NAMALWA (cell line): ENCODE data around the gene NCOR1.
A peak's percentile ranks its signal among the peaks of the same experiment; 100 is the strongest.
"Not testable (repeated sequence)": the region's sequence is repeated elsewhere in the genome, so short reads cannot be mapped to it uniquely, and the experiment has no call there.

Experiments used
- DNase-seq: peaks from one replicate; pipeline ENCODE4 v3.0.0-alpha.2; 2015; ENCODE audit warnings: low spot score

The NCOR1 gene

DNA sequence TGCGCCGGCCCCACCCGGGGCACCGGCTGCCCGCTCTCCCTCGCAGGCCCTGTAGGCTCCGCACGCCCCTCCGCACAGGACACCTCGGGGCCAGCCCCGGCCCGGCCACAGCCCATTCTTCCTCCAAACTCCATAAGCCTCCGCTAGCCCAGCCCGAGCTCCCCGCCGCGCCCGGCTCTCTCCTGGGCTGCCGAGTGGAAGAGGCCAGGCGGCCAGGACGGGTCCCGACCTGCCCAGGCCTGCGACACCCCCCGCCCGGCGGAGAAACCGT lies 397 bp downstream of the NCOR1 start:
- no peak for DNase-seq

DNA sequence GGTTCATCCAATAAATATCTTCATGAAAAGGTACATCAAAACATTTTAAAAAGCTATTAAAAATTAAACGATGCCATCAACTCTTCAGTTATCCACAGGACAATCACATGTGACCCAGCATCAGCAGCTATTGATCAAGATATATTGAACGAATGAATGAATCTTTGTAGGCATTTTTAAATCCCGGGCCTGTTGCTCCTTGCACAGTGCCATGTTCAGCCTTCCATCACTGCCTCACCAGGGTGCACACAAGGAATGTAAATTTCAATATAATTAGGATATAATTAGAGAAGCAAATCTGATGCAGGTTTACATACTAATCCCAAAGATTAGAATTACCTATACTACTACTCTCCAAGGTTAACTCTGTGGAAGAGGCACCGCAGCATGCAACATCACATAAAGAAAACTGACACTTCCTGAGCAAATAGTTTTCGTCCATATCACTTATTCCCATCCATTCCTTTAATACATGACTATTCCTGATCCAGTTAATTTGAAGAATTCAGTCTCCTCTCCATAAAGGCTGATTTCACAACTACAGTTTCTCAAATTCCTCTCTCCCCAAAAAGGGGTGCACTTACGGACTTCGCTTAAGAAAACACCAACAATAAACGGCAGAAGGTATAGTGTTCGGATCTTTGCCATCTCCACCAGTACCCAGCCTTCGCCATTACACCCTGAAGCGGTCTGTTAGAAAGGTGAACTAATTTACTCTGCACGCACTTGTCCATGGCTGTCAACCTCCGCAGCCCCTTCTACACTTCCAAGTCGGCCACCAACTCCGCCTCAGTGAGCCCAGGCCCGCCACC lies 938 bp downstream of the NCOR1 start:
- DNase-seq = peak; percentile 49

DNA sequence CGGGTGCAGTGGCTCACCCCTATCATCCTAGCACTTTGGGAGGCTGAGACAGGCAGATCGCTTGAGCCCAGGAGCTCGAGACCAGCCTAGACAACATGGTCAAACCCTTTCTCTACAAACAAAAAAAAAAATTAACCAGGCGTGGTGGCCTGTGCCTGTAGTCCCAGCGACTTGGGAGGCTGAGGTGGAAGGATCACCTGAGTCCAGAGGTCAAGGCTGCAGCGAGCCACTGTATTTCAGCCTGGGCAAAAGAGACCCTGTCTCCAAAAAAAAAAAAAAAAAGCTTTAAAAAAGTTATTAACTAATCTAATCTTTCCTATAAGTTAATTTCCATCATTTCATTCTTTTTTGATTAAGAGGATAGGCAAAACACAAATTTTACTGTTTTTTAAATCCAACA lies 2.5 kb downstream of the NCOR1 start:
- DNase-seq = no peak

DNA sequence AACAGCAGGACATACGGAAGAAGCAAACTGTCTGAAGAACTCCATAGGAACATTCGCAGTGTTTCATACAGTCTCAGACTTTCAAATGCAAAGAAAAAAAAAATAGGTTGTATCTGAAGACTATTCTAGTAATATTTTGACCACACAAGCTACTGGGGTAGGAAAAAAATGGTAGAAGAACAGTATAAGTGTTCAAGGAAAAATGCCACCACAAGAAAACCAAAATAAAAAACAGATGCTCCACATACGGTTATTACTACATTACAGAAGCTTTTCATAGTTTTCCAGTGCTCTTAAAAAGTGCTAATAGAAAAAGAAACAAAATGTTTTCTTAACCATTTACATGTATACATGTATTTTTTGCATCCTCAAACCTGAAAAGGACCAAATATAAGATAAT lies 3.7 kb downstream of the NCOR1 start:
- no peak for DNase-seq

DNA sequence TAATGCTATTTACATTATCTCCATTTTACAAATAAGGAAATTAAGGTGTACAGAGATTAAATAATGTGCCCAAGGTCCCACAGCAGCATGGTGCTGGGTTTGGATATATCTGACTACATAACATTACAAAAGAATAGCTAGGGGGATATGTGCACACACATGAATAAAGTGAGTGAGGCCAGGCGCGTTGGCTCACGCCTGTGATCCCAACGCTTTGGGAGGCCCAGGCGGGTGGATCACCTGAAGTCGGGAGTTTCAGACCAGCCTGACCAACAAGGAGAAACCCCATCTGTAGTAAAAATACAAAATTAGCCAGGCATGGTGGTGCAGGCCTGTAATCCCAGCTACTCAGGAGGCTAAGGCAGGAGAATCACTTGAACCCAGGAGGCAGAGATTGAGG lies 10.6 kb downstream of the NCOR1 start:
- not testable (repeated sequence) for DNase-seq

DNA sequence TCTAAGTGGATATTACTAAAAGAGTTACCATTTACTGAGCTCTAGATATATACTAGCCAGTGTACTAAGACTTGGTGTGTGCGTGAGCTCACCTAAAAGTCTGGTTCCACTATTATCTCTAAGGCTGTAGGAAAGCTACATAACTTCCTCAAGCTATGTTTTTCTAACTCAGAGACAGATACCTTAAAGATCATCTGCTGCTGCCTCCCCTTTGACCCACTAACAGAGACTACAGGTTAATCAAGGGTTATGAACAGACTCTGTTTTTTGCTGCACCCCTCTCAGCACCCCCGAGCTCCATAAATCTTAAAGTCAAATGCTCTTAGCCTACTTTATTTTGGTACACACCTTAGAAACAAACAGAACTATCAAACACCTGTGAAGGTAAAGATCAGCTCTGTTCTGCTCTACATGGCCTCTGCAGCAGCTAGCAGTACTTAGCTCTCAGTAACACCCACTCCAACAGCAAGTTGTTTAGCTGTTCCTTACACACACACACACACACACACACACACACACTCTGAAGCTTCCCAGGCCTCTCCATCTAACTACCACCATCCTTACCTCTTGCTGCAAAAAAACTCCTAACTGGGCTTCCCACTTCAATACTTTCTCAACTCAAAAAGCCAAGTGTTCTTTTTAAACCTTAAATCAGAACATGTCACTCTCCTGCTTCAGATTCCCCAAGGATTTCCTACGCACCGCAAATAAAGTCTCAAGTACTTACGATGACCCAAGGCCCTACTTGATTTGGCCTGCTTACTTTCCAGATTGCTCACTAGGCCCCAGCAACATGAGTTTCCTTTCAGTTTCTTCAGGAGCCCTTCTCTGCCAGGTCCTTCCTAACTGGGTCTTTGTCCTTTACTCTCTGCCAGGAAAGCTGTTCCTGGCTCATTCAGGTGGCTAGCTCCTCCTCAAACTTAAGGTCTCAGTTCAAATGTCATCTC lies 12.5 kb downstream of the NCOR1 start:
- DNase-seq = not testable (repeated sequence)

DNA sequence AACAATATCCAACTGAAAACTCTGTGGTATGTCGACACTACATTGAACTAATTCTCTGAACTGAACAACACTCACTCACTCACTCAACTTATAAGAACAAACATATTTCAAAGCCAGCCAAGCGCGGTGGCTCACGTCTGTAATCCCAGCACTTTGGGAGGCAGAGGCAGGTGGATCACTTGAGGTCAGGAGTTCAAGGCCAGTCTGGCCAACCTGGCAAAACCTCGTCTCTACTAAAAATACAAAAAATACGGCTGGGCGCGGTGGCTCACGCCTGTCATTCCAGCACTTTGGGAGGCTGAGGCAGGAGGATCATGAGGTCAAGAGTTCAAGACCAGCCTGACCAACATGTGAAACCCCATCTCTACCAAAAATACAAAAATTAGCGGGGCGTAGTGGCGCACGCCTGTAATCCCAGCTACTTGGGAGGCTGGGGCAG lies 13.6 kb downstream of the NCOR1 start:
- DNase-seq = not testable (repeated sequence)

DNA sequence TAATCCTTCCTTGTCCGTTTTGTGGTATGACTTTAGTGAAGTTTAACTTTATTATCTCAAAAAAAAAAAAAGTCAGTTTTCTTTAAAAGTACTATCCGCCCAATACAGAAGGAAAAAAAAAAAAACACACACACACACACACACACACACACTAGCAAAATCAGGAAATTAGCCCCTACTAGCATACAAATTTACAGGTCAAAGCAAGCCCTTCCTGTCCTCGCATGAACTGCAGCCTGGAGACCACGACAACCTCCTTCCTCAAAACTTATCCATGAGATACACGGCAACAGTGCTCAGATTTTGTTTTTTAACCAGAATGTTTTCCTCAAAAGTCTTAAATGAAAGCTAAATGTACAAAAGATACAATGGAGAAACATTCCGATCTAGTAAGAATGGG lies 16.2 kb downstream of the NCOR1 start:
- peak; percentile 22 for DNase-seq

DNA sequence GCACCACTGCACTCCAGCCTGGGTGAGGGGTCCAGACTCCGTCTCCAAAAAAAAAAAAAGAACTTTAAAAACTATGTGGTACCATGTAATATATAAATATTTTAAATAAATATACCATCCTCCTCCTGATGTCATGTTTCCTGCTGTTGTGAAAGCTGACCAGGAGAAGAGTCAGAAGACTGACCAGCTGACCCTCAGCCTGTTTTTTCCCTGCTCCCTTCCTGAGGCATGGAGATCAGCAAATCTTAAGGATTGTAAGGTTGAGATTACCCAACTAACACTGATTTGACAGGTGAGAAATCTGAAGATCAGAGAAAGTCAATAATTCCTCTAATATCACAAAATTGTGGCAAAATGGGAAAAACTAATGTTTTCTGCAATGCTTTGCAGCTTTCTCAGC lies 18.1 kb downstream of the NCOR1 start:
- no peak for DNase-seq

DNA sequence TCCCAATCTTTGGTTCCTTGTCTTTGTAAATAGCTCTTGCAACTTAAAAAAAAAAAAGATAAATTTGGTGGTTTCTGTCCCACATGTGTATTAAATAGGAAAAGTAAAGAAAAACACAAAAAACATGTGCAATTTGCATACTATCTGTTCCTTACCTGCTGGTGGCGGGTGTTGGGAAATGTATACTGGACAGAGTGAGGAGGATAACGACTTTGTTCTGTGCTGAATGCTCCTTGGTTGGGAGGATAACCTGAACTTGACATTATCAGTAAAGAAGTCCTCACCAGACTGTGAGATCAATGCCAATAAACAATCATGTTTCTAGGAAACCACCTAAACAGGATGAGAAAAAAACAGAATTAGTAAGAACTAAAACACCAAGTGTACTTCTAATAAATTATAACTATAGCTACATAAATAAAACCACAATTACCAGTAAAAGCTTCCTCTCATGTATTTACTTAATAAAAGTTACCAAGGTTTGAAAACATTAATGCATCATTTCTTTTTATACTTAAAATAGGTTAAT lies 21.0 kb downstream of the NCOR1 start:
- DNase-seq = not testable (repeated sequence)

DNA sequence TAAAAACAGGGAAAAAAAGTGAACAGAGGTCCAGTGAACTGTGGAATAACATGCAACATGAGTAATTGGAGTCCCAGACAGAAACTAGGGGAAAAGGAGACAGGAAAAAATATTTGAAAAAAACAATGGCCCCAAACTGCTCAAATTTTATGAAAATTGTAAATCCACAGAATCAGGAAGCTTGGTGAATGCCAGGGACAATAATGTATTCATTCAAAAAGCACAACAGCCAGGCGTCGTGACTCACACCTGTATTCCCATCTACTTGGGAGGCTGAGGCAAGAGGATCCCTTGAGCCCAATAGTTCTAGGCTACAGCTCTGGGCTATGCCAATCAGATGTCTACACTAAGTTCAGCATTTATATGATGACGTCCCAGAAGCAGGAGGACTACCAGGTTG lies 23.7 kb downstream of the NCOR1 start:
- DNase-seq = no peak

DNA sequence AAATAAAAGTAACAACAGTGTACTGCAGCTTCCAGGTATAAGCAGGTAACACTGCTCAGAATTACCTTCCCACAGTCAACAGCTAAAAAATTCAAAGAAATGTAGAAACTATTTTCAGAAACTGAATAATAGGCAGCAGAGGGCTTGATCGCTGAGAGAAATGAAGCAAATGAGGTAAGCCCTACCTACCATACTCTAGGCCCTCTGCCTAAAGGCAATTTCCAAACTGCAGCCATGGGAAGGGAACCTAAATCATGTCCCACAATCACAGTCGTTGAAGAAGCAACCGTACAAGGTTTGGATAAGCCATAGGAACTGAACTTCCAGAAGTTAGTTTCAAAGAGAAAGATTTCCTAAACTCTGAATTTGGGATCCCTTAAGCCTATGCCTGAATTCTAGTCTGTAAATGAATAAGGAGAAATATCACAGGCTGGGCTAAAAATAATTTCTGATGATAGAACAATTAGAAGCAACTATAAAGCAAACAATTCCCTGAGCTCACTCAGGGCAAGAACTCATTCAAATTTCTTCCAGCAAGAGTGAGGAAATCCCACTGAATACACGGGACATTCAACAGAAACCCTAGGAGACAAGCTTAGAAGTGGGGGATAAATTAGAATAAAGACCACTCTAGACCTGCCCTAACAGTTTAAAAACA lies 24.5 kb downstream of the NCOR1 start:
- no peak for DNase-seq

DNA sequence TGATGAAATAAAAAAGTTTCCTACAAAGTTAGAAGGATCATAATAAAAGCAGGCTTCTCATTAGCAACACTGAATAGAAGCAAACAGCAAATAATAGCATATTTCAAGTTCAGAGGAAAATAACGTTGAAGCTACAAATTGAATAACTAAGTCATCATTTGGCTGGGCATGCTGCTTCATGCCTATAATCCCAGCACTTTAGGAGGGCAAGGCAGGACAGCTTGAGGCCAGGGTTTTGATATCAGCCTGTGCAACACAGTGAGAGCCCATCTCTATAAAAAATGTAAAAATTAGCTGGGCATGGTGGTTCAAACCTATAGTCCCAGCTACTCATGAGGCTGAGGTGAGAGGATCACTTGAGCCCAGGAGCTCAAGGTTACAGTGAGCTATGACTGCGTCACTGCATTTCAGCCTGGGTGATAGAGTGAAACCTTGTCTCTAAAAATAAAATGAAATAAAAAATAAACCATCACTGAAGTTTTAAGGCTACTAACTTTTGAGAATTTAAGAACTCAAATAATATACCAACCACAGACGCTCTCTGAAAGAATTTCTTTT lies 25.5 kb downstream of the NCOR1 start:
- DNase-seq = no peak

DNA sequence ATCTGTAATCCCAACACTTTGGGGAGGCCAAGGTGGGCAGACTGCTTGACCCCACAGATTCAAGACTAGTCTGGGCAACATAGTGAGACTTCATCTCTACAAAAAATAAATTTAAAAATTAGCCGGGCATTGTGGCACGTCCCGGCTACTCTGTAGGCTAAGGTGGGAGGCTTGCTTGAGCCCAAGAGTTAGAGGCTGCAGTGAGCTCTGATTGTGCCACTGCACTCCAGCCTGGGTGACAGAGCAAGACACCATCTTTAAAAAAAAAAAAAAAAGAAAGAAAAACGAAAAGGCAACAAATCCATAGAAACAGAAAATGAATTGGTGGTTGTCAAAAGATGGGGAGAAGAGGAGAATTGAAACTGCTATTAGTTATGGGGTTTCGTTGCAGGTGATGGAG lies 27.7 kb downstream of the NCOR1 start:
- DNase-seq = no peak

DNA sequence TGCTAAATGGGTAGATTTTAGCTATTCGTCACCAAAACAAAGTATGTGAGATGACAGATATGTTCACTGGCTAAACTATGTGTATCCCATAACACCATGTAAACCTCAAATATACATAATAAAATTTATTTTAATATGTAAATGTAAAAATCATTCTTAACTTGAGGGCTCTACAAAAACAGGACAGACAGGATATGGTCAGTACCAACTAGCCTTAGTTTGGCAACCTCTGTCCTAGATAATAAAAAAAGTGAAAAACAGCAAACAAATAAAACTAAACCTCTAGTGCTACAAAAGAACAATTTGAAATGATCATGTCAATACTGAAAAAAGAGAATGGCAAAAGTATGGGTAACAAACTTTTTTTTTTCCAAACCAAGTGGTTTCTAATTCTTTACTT lies 33.8 kb downstream of the NCOR1 start:
- DNase-seq = no peak

DNA sequence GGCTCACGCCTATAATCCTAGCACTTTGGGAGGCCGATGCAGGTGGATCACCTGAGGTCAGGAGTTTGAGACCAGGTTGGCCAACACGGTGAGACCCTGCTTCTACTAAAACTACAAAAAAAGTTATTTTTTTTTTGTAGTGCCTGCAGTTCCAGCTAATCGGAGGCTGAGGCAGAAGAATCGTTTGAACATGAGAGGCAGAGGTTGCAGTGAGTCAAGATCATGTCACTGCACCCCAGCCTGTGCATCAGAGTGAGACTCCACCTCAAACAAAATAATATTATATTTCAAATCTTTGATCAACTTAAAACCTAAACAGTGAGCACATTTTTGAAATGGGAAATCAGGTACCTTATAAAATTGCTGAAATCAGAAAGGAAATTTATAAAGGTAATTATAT lies 36.5 kb downstream of the NCOR1 start:
- no peak for DNase-seq

DNA sequence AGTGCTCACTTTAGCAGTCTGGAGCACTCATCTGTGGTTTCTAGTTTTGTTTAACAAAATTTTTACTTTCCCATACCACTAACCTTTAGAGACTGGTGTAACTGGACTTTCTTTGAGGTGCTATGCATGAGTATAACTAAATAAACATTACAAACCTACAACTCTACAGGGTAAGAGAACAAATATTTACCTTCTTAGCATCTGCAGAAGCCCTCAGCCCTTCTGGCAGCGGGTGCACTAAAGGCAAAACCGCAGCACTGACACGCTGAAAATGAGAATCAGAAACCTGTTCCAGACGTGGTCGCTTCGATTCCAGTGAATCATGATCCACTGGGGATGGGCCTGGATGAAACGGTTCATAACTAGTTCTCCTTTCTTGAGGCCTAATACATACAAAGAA lies 43.7 kb downstream of the NCOR1 start:
- DNase-seq = no peak

DNA sequence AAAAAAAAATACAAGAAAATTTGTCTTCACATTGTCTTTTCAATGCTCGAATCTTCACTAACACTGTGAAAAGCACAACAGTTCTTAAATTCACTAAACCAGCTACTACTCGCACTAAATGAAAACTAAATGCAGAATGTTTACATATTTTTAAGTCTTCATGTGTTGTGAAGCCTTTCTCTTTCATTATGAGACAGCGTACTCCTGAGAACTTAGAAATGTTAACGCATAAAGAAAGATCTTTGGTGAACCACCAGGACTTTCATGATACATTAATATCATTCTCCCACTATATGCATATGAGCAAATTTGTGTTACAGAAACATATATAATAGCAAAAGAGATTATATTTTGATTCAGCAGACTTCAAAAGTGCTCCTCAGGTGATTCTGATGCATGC lies 48.6 kb downstream of the NCOR1 start:
- DNase-seq = not testable (repeated sequence)

DNA sequence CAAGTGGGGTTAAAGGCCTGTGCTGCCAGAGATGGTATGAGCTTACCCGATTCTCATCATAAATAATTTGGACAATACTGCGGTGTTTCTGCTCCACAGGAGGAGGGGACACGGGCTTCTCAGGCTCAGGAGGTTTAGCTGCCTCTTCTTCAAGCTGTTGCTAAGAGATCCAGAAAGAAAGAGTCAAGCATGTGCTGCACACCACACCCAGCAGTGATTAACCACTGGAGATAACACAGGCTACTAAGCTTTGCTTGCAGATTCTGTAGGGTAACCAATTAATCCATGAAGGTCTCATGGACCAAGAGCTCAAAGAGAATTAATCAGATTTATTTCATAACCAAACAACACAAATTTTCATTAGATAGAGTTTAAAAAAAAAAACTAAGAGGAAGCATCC lies 56.6 kb downstream of the NCOR1 start:
- DNase-seq = no peak

DNA sequence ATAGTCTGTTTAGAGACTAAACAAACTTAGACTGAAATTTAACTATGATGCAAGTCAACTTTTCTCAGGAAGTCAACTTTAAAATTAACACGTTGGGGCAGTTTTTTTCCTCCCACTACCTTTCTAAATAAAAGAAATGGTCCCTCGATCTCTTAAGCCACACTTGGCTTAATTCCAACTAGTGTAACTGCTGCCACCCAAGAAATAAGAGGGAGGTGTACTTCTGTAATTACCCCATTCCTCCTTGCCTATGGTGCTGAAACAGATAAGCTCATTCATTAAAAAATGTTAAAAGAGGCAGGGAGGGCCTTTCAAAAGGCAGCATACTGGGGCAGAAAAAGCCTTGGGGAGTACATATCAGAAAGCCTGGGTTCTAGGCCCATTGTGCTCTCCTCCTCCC lies 59.8 kb downstream of the NCOR1 start:
- DNase-seq = no peak

DNA sequence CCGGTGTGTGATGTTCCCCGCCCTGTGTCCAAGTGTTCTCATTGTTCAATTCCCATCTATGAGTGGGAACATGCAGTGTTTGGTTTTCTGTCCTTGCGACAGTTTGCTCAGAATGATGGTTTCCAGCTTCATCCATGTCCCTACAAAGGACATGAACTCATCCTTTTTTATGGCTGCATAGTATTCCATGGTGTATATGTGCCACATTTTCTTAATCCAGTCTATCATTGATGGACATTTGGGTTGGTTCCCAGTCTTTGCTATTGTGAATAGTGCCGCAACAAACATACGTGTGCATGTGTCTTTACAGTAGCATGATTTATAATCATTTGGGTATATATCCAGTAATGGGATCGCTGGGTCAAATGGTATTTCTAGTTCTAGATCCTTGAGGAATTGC lies 63.0 kb downstream of the NCOR1 start:
- DNase-seq = not testable (repeated sequence)

DNA sequence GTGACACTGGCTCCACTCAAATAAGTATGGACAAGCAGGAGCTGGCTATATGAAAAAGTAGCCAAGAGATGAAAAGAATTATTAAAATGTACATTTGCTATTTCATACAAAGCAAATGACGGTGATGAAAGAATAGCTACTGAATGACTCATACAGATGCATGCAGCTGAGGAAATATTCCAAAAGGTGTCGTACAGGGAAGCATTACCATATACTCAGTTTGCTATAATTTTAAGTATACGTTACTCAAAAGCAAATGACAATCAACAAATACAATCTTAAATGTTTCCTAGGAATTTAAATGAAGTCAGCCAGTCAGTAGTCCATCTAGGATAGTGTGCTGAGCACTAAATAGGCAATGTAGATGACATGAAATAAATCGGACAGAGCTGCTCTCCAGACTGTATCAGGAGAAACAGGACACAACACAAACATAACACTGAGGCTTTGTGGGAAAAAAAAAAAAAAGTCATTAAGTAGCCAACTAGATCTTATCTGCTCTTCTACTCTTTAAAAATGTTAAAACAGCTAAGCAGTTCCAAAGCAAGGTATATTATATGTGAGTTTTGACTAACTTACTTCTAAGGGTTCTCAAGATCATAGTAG lies 65.0 kb downstream of the NCOR1 start:
- DNase-seq = no peak
